K562 (cell line): ENCODE measurements around the gene SEBOX. TPM values are rescaled to one million over a fixed set of nuclear protein-coding genes. Genes with fewer than 3 reads are reported as not detected.

Experiments
- ATAC-seq: fragments of 200-7000 bp; cut with Tn5 transposase; 3 replicates; pipeline ENCODE4 v1.9.1; 2020; ENCODE audit warnings: moderate library complexity
- BruUV-seq: library from RNA; stranded (reverse); fragments of 400-500 nt; replicated peaks from 2 replicates; lab custom pipeline; 2021; lab: Mats Ljungman, UMichigan
- CTCF ChIA-PET: fragments of 300-600 bp; formaldehyde crosslinking; extraction: SDS; loops from one replicate; lab custom pipeline; 2021; ENCODE audit warnings: low intra/inter-chr PET ratio; lab: Yijun Ruan, JAX
- POLR2A ChIA-PET: fragments of 300-600, 350-650 bp; sonication (Branson Sonifier 250); formaldehyde crosslinking; extraction: SDS; loops from one replicate; lab custom pipeline; 2021; ENCODE audit warnings: antibody characterized with exemption, inconsistent platforms; lab: Yijun Ruan, JAX
- DNase-seq, 4 experiments: peaks; one replicate each; pipeline versions ENCODE4 v3.0.0 to v3.0.0-alpha.2; 2011 to 2018; ENCODE audit warnings: low spot score in 3 of 4, mixed read lengths in 3 of 4; ENCODE audit errors: extremely low read depth in 1 of 4
- FAIRE-seq: peaks from 2 replicates; lab custom pipeline; 2011; peaks lifted over from hg19 to GRCh38; lab: Jason Lieb, UNC
- H2AFZ ChIP-seq: 2 replicates; pipeline ENCODE4 v1.6.0; 2011; ENCODE audit warnings: low read depth, low read length, control low read depth, inconsistent platforms
- H3K27ac ChIP-seq: fragments of 200-600 bp; 3 replicates; pipeline ENCODE4 v1.8.0; 2011; ENCODE audit warnings: low read depth, mild to moderate bottlenecking, control low read depth, inconsistent platforms, low read length, moderate library complexity, mixed read lengths; ENCODE audit errors: extremely low read depth
- H3K27me3 ChIP-seq, 2 experiments: fragments of 300-600 bp in 1 of 2; 2 replicates in 1 of 2; 3 replicates in 1 of 2; pipeline versions ENCODE4 v1.6.0 to v1.8.0; 2011; ENCODE audit warnings: inconsistent platforms in 2 of 2, low read length in 2 of 2, mild to moderate bottlenecking in 1 of 2, mixed read lengths in 1 of 2, moderate library complexity in 1 of 2; ENCODE audit not compliant: control insufficient read depth in 2 of 2, insufficient read depth in 2 of 2
- H3K36me3 ChIP-seq: fragments of 300-600 bp; 3 replicates; pipeline ENCODE4 v1.8.0; 2011; ENCODE audit warnings: mild to moderate bottlenecking, low read length, inconsistent platforms; ENCODE audit not compliant: control insufficient read depth, insufficient read depth
- H3K4me1 ChIP-seq, 2 experiments: fragments of 200-600 bp in 1 of 2; replicated peaks in 1 of 2; 2 replicates in 1 of 2; 3 replicates in 1 of 2; pipeline versions ENCODE4 v1.5.1 to v1.8.0; 2011; ENCODE audit warnings: inconsistent platforms in 2 of 2, low read length in 2 of 2, mild to moderate bottlenecking in 1 of 2, mixed read lengths in 1 of 2, moderate library complexity in 1 of 2; ENCODE audit not compliant: control insufficient read depth in 2 of 2, insufficient read depth in 2 of 2
- H3K4me2 ChIP-seq: 2 replicates; pipeline ENCODE4 v1.6.1; 2011; ENCODE audit warnings: low read length, control low read depth, inconsistent platforms, mixed read lengths; ENCODE audit not compliant: insufficient read depth
- H3K4me3 ChIP-seq: fragments of 200-600 bp; sonication (generic), shearing (Covaris generic); 2 replicates; pipeline ENCODE4 v1.5.1; 2016; ENCODE audit warnings: control low read depth, inconsistent platforms
- H3K79me2 ChIP-seq: fragments of 200-600 bp; 3 replicates; pipeline ENCODE4 v1.8.0; 2011; ENCODE audit warnings: low read length, inconsistent platforms; ENCODE audit not compliant: control insufficient read depth, insufficient read depth
- H3K9ac ChIP-seq, 2 experiments: 2 replicates each; pipeline versions ENCODE4 v1.6.0 to v1.6.1; 2011; ENCODE audit warnings: low read depth in 2 of 2, low read length in 2 of 2, control low read depth in 1 of 2, inconsistent platforms in 1 of 2, mild to moderate bottlenecking in 1 of 2, mixed read lengths in 1 of 2; ENCODE audit not compliant: insufficient read depth in 1 of 2
- H3K9me1 ChIP-seq: one replicate; pipeline ENCODE4 v1.6.0; 2011; ENCODE audit warnings: inconsistent platforms, mild to moderate bottlenecking, low read length, moderate library complexity; ENCODE audit not compliant: control insufficient read depth, insufficient read depth
- H3K9me3 ChIP-seq: replicated peaks from 2 replicates; pipeline ENCODE4 v1.5.1; 2011; ENCODE audit warnings: low read depth, low read length, inconsistent platforms; ENCODE audit not compliant: control insufficient read depth, insufficient read depth
- H4K20me1 ChIP-seq: replicated peaks from 2 replicates; pipeline ENCODE4 v1.6.1; 2011; ENCODE audit warnings: low read length, inconsistent platforms, mixed read lengths; ENCODE audit not compliant: control insufficient read depth, insufficient read depth
- BMI1 ChIP-seq: fragments of 150-350 bp; IDR thresholded peaks from 2 replicates; pipeline ENCODE4 v1.6.1; 2014; ENCODE audit warnings: low read length
- FUS ChIP-seq: fragments of 200-400 bp; formaldehyde crosslinking; optimal IDR thresholded peaks from 2 replicates; pipeline ENCODE3; 2017; ENCODE audit warnings: low read depth, low read length
- HDAC6 ChIP-seq: IDR thresholded peaks from 2 replicates; pipeline ENCODE4 v1.6.1; 2012; ENCODE audit warnings: low read depth, mild to moderate bottlenecking, control low read depth, inconsistent platforms, low read length, moderate library complexity
- KAT8 ChIP-seq: fragments of 450-650 bp; IDR thresholded peaks from 2 replicates; pipeline ENCODE4 v1.6.1; 2016; ENCODE audit warnings: low read depth, mild to moderate bottlenecking
- MAZ ChIP-seq, 2 experiments: fragments of 450-650 bp in 1 of 2; sonication (generic) in 1 of 2; formaldehyde crosslinking; IDR thresholded peaks in 1 of 2; conservative IDR thresholded peaks in 1 of 2; 2 replicates each; pipeline versions ENCODE4 v1.4.0 to v1.5.0; 2020; ENCODE audit warnings: mild to moderate bottlenecking in 1 of 2, missing genetic modification reagents in 1 of 2
- MTA1 ChIP-seq: fragments of 450-650 bp; IDR thresholded peaks from 2 replicates; pipeline ENCODE4 v1.6.1; 2017; ENCODE audit warnings: borderline replicate concordance
- RBBP5 ChIP-seq: fragments of 200-600 bp; sonication (generic); IDR thresholded peaks from 2 replicates; pipeline ENCODE4 v1.6.1; 2012; ENCODE audit warnings: borderline replicate concordance, mild to moderate bottlenecking, low read length, control low read depth, inconsistent platforms; ENCODE audit not compliant: insufficient read depth, poor library complexity, severe bottlenecking
- SMARCE1 ChIP-seq: fragments of 450-650 bp; IDR thresholded peaks from 2 replicates; pipeline ENCODE4 v1.7.1; 2016; ENCODE audit warnings: mild to moderate bottlenecking
- SREBF1 ChIP-seq: fragments of 150-350 bp; IDR thresholded peaks from 2 replicates; pipeline ENCODE4 v1.6.1; 2014; ENCODE audit warnings: antibody characterized with exemption, low read depth, low read length, borderline replicate concordance
- ZKSCAN1 ChIP-seq: fragments of 150-350 bp; IDR thresholded peaks from 2 replicates; pipeline ENCODE4 v1.6.1; 2016; ENCODE audit warnings: low read depth, low read length
- ZNF197 ChIP-seq: fragments of 200-800 bp; sonication (Bioruptor generic); IDR thresholded peaks from 2 replicates; pipeline ENCODE4 v1.6.1; 2016; ENCODE audit warnings: low read depth, missing genetic modification characterization, missing compliant biosample characterization
- ZZZ3 ChIP-seq: fragments of 450-650 bp; IDR thresholded peaks from 2 replicates; pipeline ENCODE4 v1.6.1; 2016; ENCODE audit warnings: antibody characterized with exemption, mild to moderate bottlenecking, moderate library complexity
- WGBS: fragments of 100-300 bp; shearing (Covaris generic); methylation state at CpG from one replicate; pipeline ENCODE4 v1.1.6; 2016; ENCODE audit warnings: low coverage, mixed read lengths; ENCODE audit not compliant: insufficient coverage; ENCODE audit errors: missing lambda C conversion rate; 5-methylcytosine and 5-hydroxymethylcytosine counted together
- in situ Hi-C: fragments of 300-500 bp; cut with MboI; formaldehyde crosslinking; loops from 4 replicates; pipeline ENCODE4 v1.15.0; 2018; ENCODE audit warnings: inconsistent platforms, mixed read lengths
- intact Hi-C: fragments of 100-400 bp; cut with micrococcal nuclease; formaldehyde crosslinking; loops from 2 replicates; pipeline ENCODE4 v1.14.2; 2022
- polyA plus RNA-seq, 8 experiments: library from polyadenylated mRNA; depleted of rRNA in 4 of 8; stranded (reverse) in 5 of 8; unstranded in 3 of 8; fragments of >200 nt; fragmentation: Nextera tagmentation in 2 of 8; fragmentation: Illumina TruSeq in 1 of 8; extraction: Ambion mirVana in 2 of 8; extraction: Trizol in 1 of 8; gene quantifications; 2 replicates each; pipeline versions ENCODE4 v1.2.1 to v1.2.3, GENCODE V29; 2011 to 2014; ENCODE audit warnings: inconsistent platforms in 1 of 8, missing spikeins in 1 of 8
- total RNA-seq, 7 experiments: library from RNA; depleted of rRNA in 6 of 7; stranded (reverse); fragments of >200 nt in 6 of 7; fragmentation: Illumina TruSeq in 2 of 7; extraction: Trizol in 2 of 7; gene quantifications; 2 replicates each; pipeline versions ENCODE4 v1.2.1 to v1.2.3, GENCODE V29; 2011 to 2021; ENCODE audit warnings: low replicate concordance in 1 of 7
- TF ChIP-seq, protein P1 (sequence below): fragments of 250-450 bp; sonication (Bioruptor Pico); IDR thresholded peaks from 2 replicates; pipeline ENCODE4 v1.5.0; 2022; ENCODE audit warnings: mild to moderate bottlenecking
- TF ChIP-seq, protein P2 (sequence below): IDR thresholded peaks from 2 replicates; pipeline ENCODE4 v1.6.1; 2016; ENCODE audit warnings: missing genetic modification characterization, missing compliant biosample characterization
- TF ChIP-seq, protein P3 (sequence below): fragments of 450-650 bp; IDR thresholded peaks from 2 replicates; pipeline ENCODE4 v1.7.0; 2016; ENCODE audit warnings: borderline replicate concordance

SEBOX gene
- total and polyA plus RNA-seq, 9 of the 15 experiments (the other 6 are each of a cell fraction or from before 2014, with no cell fraction given): not detected

DNA sequence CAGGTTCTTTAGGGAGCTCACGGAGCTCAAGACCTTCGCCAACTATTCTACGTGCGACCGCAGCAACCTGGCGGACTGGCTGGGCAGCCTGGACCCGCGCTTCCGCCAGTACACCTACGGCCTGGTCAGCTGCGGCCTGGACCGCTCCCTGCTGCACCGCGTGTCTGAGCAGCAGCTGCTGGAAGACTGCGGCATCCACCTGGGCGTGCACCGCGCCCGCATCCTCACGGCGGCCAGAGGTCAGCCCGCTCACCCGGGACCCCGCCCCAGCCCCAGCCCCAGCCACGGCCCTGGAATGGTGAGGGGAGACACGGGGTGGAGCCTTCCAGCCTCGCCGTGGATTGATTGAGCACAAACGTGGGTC is 20.0 kb upstream of the SEBOX start (continued):
- TF ChIP-seq, protein P1, sequence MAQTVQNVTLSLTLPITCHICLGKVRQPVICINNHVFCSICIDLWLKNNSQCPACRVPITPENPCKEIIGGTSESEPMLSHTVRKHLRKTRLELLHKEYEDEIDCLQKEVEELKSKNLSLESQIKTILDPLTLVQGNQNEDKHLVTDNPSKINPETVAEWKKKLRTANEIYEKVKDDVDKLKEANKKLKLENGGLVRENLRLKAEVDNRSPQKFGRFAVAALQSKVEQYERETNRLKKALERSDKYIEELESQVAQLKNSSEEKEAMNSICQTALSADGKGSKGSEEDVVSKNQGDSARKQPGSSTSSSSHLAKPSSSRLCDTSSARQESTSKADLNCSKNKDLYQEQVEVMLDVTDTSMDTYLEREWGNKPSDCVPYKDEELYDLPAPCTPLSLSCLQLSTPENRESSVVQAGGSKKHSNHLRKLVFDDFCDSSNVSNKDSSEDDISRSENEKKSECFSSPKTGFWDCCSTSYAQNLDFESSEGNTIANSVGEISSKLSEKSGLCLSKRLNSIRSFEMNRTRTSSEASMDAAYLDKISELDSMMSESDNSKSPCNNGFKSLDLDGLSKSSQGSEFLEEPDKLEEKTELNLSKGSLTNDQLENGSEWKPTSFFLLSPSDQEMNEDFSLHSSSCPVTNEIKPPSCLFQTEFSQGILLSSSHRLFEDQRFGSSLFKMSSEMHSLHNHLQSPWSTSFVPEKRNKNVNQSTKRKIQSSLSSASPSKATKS (CRISPR knock-in tag): no peak
- TF ChIP-seq ZZZ3 (no peak), BMI1 (no peak), SREBF1 (no peak), SMARCE1 (no peak)

DNA sequence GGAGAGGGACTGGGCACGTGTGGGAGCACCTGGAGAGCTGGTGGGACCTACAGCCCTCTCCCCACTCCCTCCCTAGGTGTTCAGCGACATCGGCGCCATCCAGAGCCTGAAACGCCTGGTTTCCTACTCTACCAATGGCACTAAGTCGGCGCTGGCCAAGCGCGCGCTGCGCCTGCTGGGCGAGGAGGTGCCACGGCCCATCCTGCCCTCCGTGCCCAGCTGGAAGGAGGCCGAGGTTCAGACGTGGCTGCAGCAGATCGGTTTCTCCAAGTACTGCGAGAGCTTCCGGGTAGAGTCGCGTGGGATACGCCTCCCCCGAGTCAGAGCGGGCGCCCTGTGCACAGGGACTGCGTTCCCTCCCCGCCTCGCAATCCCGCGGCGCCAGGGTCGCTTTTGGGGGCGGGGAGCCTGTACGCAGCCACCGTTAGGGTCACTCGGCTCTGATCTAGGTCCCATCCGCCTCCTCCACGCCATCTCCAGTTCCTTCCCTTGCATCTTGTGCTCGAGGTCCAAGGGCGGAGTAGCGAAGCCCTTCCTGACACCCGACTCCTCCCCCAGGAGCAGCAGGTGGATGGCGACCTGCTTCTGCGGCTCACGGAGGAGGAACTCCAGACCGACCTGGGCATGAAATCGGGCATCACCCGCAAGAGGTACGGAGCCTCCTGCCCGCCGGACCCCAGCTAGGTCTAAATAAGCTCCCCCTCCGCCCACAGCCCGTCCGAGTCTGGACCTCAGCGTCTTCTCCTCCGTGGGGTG is 19.5 kb upstream of the SEBOX start:
- in situ Hi-C loops: no loop called here
- Histone ChIP-seq H3K9me3 (no peaks in the 10 kb centered on the region), H3K27ac (no peak overlapping the region; the same call in 2 of the 3 replicates), H2AFZ (peak overlapping the region; percentile 76), H4K20me1 (no peaks in the 10 kb centered on the region), H3K4me2 (peak overlapping the region; percentile 66), H3K9me1 (no peaks in the 10 kb centered on the region), H3K79me2 (no peaks in the 10 kb centered on the region), H3K4me1 (peaks cover 3 to 21% of the 10 kb centered on the region in 2 experiments; a peak in 4 of 5 replicates), H3K27me3 (peaks cover 11 to 44% of the 10 kb centered on the region in 2 experiments; a peak in 3 of 5 replicates), H3K36me3 (no peaks in the 10 kb centered on the region), H3K9ac (peak overlapping the region in 1 of 2 experiments; percentile 88; a peak in 3 of 4 replicates), H3K4me3 (peak overlapping the region; percentile 27)
- intact Hi-C loops: loop anchor here (5.0 kb wide), 1 partner anchor 33 kb away; no protein-coding TSS in a partner anchor
- WGBS: 21% methylated on average over 54 of the region's 56 CpGs
- ChIA-PET POLR2A (interaction anchor here (0.8 to 1.8 kb wide), 5 partner anchors 9 to 28 kb away, joined by 3 to 5 read pairs (median 3); no protein-coding TSS in a partner anchor), CTCF (no interaction called here)
- DNase-seq (peak in 2 of 4 experiments; percentile 35 to 42), ATAC-seq (peak; percentile 80), FAIRE-seq (no peak)
- no TSS peak for BruUV-seq
- TF ChIP-seq HDAC6: no peak
- peak; percentile 38 for TF ChIP-seq RBBP5
- no peak for TF ChIP-seq ZNF197 (CRISPR knock-in tag)
- TF ChIP-seq KAT8: no peak
- TF ChIP-seq ZKSCAN1: no peak
- no peak for TF ChIP-seq FUS
- peak in 1 of 2 experiments; percentile 19; a peak in 1 of 4 replicates for TF ChIP-seq MAZ (CRISPR knock-in tag; conservative IDR thresholded peaks at IDR 0.05 in 1 of 2, IDR thresholded peaks at IDR 0.05 in 1 of 2)
- TF ChIP-seq MTA1: 0 out of 2 replicates have a peak, but pooled peaks have one; percentile 35
- TF ChIP-seq, protein P2, sequence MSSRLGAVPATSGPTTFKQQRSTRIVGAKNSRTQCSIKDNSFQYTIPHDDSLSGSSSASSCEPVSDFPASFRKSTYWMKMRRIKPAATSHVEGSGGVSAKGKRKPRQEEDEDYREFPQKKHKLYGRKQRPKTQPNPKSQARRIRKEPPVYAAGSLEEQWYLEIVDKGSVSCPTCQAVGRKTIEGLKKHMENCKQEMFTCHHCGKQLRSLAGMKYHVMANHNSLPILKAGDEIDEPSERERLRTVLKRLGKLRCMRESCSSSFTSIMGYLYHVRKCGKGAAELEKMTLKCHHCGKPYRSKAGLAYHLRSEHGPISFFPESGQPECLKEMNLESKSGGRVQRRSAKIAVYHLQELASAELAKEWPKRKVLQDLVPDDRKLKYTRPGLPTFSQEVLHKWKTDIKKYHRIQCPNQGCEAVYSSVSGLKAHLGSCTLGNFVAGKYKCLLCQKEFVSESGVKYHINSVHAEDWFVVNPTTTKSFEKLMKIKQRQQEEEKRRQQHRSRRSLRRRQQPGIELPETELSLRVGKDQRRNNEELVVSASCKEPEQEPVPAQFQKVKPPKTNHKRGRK (tag): no peak
- TF ChIP-seq, protein P3, sequence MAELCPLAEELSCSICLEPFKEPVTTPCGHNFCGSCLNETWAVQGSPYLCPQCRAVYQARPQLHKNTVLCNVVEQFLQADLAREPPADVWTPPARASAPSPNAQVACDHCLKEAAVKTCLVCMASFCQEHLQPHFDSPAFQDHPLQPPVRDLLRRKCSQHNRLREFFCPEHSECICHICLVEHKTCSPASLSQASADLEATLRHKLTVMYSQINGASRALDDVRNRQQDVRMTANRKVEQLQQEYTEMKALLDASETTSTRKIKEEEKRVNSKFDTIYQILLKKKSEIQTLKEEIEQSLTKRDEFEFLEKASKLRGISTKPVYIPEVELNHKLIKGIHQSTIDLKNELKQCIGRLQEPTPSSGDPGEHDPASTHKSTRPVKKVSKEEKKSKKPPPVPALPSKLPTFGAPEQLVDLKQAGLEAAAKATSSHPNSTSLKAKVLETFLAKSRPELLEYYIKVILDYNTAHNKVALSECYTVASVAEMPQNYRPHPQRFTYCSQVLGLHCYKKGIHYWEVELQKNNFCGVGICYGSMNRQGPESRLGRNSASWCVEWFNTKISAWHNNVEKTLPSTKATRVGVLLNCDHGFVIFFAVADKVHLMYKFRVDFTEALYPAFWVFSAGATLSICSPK: no peak
